Upper lobe of left lung (tissue), 6 donors: Measurements from ENCODE around the gene ZNF585A. TPM values are rescaled to one million over a fixed set of nuclear protein-coding genes. Genes with fewer than 3 reads are reported as not detected.

Experiments
- ATAC-seq, 2 donors: fragments of 200-7000 bp; cut with Tn5 transposase; one replicate each; pipeline ENCODE4 v1.9.1; 2022; ENCODE audit warnings: mild to moderate bottlenecking in 2 of 2, moderate library complexity in 2 of 2; ENCODE audit not compliant: low FRiP score in 2 of 2
- DNase-seq, 2 donors: peaks; one replicate each; pipeline ENCODE4 v3.0.0-alpha.2; 2019 to 2020
- H3K27ac ChIP-seq, 4 donors: fragments of 200-600 bp; sonication (generic); one replicate each; pipeline ENCODE4 v1.5.1; 2016 to 2019
- H3K27me3 ChIP-seq, 4 donors: fragments of 200-600 bp; sonication (generic); one replicate each; pipeline ENCODE4 v1.5.1; 2017 to 2019
- H3K36me3 ChIP-seq, 4 donors: fragments of 200-600 bp; sonication (generic); one replicate each; pipeline ENCODE4 v1.5.1; 2016 to 2019
- H3K4me1 ChIP-seq, 4 donors: fragments of 200-600 bp; sonication (generic); one replicate each; pipeline ENCODE4 v1.5.1; 2018 to 2019
- H3K4me3 ChIP-seq, 4 donors: fragments of 200-600 bp; sonication (generic); one replicate each; pipeline ENCODE4 v1.5.1; 2017 to 2019; ENCODE audit warnings: mild to moderate bottlenecking in 2 of 4, moderate library complexity in 1 of 4
- H3K9me3 ChIP-seq, 4 donors: fragments of 200-600 bp; sonication (generic); one replicate each; pipeline ENCODE4 v1.5.1; 2018 to 2019
- CTCF ChIP-seq, 6 experiments: fragments of 450-650 bp in 4 of 6; fragments of 200-600 bp in 2 of 6; sonication (generic) in 2 of 6; IDR thresholded peaks; one replicate each; pipeline ENCODE4 v1.5.1; 2016 to 2019; ENCODE audit warnings: antibody characterized with exemption in 6 of 6
- EP300 ChIP-seq, 4 donors: sonication (generic); formaldehyde crosslinking; IDR thresholded peaks; one replicate each; pipeline ENCODE4 v1.5.1; 2017; ENCODE audit warnings: antibody characterized with exemption in 4 of 4, control low read depth in 2 of 4
- POLR2A ChIP-seq, 4 donors: fragments of 450-650 bp; IDR thresholded peaks; one replicate each; pipeline ENCODE4 v1.5.1; 2016 to 2017; ENCODE audit warnings: antibody characterized with exemption in 4 of 4, mild to moderate bottlenecking in 2 of 4
- POLR2AphosphoS5 ChIP-seq, 2 donors: sonication (generic); formaldehyde crosslinking; IDR thresholded peaks; one replicate each; pipeline ENCODE4 v1.5.1; 2017; ENCODE audit warnings: antibody characterized with exemption in 2 of 2
- WGBS, 2 donors: methylation state at CpG; one replicate each; pipeline ENCODE4 v1.1.5; 2017 to 2018; 5-methylcytosine and 5-hydroxymethylcytosine counted together
- total RNA-seq, 6 donors: library from RNA; depleted of rRNA in 4 of 6; stranded (reverse); fragments of >200 nt in 4 of 6; gene quantifications; one replicate each; pipeline versions ENCODE4 v1.1.0 to v1.2.1, GENCODE V29; 2016 to 2021
- donor health status: DM: no; HTN: no; CAD: no; lungs with moderate emphysema.
- donor health status: DM: no; HTN: yes; CAD: no; lungs with severe emphysema.

The ZNF585A gene
- total RNA-seq, 6 donors from 2014 or later, result 2.8 to 10.9 (median 6.8) TPM

- 96 to 97% methylated on average over 1 of the region's 1 CpG for WGBS, 2 donors
- Histone ChIP-seq H3K27me3 (no peaks in the 10 kb centered on the region), H3K9me3 (peaks cover 41 to 86% (median 77%) of the 10 kb centered on the region in 4 donors), H3K4me1 (no peaks in the 10 kb centered on the region), H3K27ac (no peak overlapping the region), H3K4me3 (no peak overlapping the region), H3K36me3 (peaks cover 7 to 95% (median 53%) of the 10 kb centered on the region in 4 donors)
- DNase-seq (no peak), ATAC-seq (no peak)
- TF ChIP-seq CTCF (IDR thresholded peaks at IDR 0.05) (no peak), POLR2AphosphoS5 (IDR thresholded peaks at IDR 0.05) (no peak), EP300 (IDR thresholded peaks at IDR 0.05) (no peak), POLR2A (IDR thresholded peaks at IDR 0.05) (no peak)
These were observed 6.9 kb downstream of the ZNF585A start for GRCh38 chr19:37165635-37166034.

GRCh38 chr19:37160153-37160552, 12.3 kb downstream of the ZNF585A start:
- DNase-seq, result no peak
- Histone ChIP-seq H3K4me3 (no peak overlapping the region), H3K27me3 (no peaks in the 10 kb centered on the region), H3K9me3 (peaks cover 75 to 97% (median 95%) of the 10 kb centered on the region in 4 donors), H3K4me1 (no peaks in the 10 kb centered on the region), H3K36me3 (peaks cover 13 to 94% (median 40%) of the 10 kb centered on the region in 4 donors), H3K27ac (no peak overlapping the region)
- 87 to 100% methylated on average over 1 of the region's 1 CpG for WGBS, 2 donors
- ATAC-seq, result no peak
- TF ChIP-seq EP300 (IDR thresholded peaks at IDR 0.05) (no peak), POLR2A (IDR thresholded peaks at IDR 0.05) (no peak), POLR2AphosphoS5 (IDR thresholded peaks at IDR 0.05) (no peak), CTCF (IDR thresholded peaks at IDR 0.05) (no peak)

GRCh38 chr19:37148214-37148613, 24.3 kb downstream of the ZNF585A start:
- peaks cover 75 to 96% (median 90%) of the 10 kb centered on the region in 4 donors for H3K9me3 ChIP-seq
- 94 to 98% methylated on average over 3 of the region's 3 CpGs for WGBS, 2 donors
- H3K36me3 ChIP-seq, result peaks cover under 1 to 40% (median 14%) of the 10 kb centered on the region in 4 donors
- TF ChIP-seq CTCF (IDR thresholded peaks at IDR 0.05), result no peak
- TF ChIP-seq EP300 (IDR thresholded peaks at IDR 0.05), result no peak
- no peak for TF ChIP-seq POLR2AphosphoS5 (IDR thresholded peaks at IDR 0.05)
- no peak for TF ChIP-seq POLR2A (IDR thresholded peaks at IDR 0.05)
- no peaks in the 10 kb centered on the region for H3K4me1 ChIP-seq
- H3K4me3 ChIP-seq, result no peak overlapping the region
- no peak for ATAC-seq
- DNase-seq, result no peak
- H3K27ac ChIP-seq, result no peak overlapping the region
- H3K27me3 ChIP-seq, result no peaks in the 10 kb centered on the region

GRCh38 chr19:37136111-37136510, 36.4 kb downstream of the ZNF585A start:
- H3K4me1 ChIP-seq, result no peaks in the 10 kb centered on the region
- no peaks in the 10 kb centered on the region for H3K36me3 ChIP-seq
- H3K27me3 ChIP-seq, result no peaks in the 10 kb centered on the region
- H3K27ac ChIP-seq, result no peak overlapping the region
- TF ChIP-seq EP300 (IDR thresholded peaks at IDR 0.05), result no peak
- TF ChIP-seq CTCF (IDR thresholded peaks at IDR 0.05), result no peak
- no peak for TF ChIP-seq POLR2AphosphoS5 (IDR thresholded peaks at IDR 0.05)
- TF ChIP-seq POLR2A (IDR thresholded peaks at IDR 0.05), result no peak
- DNase-seq, result no peak
- H3K4me3 ChIP-seq, result no peak overlapping the region
- no peak for ATAC-seq
- 16 to 30% methylated on average over 1 of the region's 1 CpG for WGBS, 2 donors
- H3K9me3 ChIP-seq, result peaks cover 88 to 100% (median 95%) of the 10 kb centered on the region in 4 donors

- Histone ChIP-seq H3K4me1 (no peaks in the 10 kb centered on the region), H3K4me3 (no peak overlapping the region), H3K27ac (no peak overlapping the region), H3K36me3 (peaks cover 6 to 37% (median 20%) of the 10 kb centered on the region in 4 donors), H3K27me3 (no peaks in the 10 kb centered on the region), H3K9me3 (peaks cover 99 to 100% (median 100%) of the 10 kb centered on the region in 4 donors)
- no peak for ATAC-seq
- no peak for DNase-seq
- TF ChIP-seq CTCF (IDR thresholded peaks at IDR 0.05) (no peak), POLR2A (IDR thresholded peaks at IDR 0.05) (no peak), EP300 (IDR thresholded peaks at IDR 0.05) (no peak), POLR2AphosphoS5 (IDR thresholded peaks at IDR 0.05) (no peak)
- 91 to 93% methylated on average over 3 of the region's 3 CpGs for WGBS, 2 donors
These were observed 43.7 kb downstream of the ZNF585A start for GRCh38 chr19:37128821-37129177.
